GM10266 (cell line): ENCODE results near the gene PRDM2.

Experiments
- DNase-seq: peaks from one replicate; pipeline ENCODE4 v3.0.0; 2012; ENCODE audit errors: extremely low spot score
- TF ChIP-seq, protein P1 (sequence below): IDR thresholded peaks from 2 replicates; pipeline ENCODE4 v1.5.1; 2012; ENCODE audit warnings: mild to moderate bottlenecking, low read depth; ENCODE audit not compliant: control insufficient read depth, insufficient read depth; ENCODE audit errors: missing control alignments

The PRDM2 gene

DNA sequence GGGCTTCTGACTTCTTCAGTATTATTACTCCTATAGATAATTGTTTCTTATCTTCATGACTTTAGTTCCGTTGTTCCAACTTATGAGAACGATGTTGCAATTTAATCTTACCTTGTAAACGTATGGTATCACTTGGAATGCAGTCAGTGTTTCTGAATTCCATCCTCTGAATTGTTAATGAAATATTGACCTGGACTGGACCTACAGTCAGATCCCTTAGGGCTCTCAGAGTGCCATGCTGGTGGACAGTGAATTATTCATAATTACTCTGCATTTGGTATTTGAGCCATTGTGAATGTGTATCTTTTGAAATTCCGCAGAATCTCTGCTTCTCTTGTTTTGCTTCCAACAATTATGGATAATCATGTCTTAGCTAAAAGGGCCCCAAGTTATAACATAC lies 72.3 kb downstream of the PRDM2 start:
- no peak for DNase-seq
- TF ChIP-seq, protein P1, sequence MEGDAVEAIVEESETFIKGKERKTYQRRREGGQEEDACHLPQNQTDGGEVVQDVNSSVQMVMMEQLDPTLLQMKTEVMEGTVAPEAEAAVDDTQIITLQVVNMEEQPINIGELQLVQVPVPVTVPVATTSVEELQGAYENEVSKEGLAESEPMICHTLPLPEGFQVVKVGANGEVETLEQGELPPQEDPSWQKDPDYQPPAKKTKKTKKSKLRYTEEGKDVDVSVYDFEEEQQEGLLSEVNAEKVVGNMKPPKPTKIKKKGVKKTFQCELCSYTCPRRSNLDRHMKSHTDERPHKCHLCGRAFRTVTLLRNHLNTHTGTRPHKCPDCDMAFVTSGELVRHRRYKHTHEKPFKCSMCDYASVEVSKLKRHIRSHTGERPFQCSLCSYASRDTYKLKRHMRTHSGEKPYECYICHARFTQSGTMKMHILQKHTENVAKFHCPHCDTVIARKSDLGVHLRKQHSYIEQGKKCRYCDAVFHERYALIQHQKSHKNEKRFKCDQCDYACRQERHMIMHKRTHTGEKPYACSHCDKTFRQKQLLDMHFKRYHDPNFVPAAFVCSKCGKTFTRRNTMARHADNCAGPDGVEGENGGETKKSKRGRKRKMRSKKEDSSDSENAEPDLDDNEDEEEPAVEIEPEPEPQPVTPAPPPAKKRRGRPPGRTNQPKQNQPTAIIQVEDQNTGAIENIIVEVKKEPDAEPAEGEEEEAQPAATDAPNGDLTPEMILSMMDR = no peak

DNA sequence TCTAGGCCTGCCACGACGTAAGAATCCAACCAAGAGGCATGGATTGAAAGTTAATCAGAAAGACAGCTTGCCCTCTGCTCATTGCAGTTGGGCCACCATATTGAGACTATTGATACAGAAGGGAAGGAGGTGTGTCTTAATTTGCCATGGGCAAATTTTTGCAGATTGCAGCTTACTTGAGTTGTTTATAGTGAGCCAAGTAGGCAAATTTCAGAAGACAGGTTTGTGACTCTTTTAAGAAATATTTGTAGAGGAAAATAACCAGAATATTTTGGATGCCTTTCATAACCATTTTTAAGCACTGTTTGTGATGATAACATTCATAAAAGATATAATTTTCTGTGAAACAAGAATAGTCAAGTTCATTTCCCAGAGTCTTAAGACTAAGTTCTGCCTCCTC lies 74.1 kb downstream of the PRDM2 start:
- TF ChIP-seq, protein P1 = no peak
- DNase-seq = no peak

DNA sequence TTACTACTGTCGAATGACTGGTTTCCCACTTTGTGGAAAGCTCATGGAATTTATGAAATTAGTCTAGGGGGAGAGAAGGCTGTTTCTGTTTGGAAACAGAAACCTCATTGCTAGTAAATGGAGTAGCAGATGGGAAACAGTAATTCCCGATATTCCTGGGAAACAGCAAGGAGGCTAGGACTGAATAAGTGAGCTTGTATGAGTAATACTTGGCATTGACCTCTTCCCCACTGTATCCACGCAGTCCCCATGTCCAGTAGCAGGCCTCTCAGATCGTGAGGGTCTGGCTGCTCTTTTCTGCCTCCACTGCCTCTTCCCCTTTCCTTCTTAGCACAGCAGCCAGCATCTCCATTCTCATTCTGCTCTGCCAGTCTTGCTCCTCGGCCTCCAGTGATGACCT lies 75.5 kb downstream of the PRDM2 start:
- TF ChIP-seq, protein P1 = no peak
- no peak for DNase-seq

DNA sequence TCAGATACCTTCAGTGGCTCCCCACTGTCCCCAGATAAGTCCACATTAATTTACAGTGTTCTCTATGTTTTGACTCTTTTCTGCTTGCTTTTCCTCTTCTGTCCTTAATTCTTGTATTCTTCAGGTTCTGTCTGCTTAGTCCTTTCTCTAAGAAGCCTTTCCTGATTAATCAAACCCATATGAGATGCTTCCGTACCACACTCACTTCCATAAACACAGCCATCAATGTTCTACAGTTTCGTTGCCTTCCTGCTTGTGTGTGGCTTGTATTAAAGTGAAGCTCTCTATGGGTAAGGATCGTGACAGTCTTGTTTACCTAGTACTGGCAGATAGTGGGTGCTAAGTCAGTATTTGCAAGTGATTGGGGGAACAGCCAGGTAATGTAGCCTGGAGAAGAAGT lies 75.9 kb downstream of the PRDM2 start:
- no peak for DNase-seq
- TF ChIP-seq, protein P1 = no peak

DNA sequence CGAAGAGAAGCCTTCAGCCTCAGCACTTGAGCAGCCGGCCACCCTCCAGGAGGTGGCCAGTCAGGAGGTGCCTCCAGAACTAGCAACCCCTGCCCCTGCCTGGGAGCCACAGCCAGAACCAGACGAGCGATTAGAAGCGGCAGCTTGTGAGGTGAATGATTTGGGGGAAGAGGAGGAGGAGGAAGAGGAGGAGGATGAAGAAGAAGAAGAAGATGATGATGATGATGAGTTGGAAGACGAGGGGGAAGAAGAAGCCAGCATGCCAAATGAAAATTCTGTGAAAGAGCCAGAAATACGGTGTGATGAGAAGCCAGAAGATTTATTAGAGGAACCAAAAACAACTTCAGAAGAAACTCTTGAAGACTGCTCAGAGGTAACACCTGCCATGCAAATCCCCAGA lies 78.4 kb downstream of the PRDM2 start:
- DNase-seq = no peak
- TF ChIP-seq, protein P1 = no peak

DNA sequence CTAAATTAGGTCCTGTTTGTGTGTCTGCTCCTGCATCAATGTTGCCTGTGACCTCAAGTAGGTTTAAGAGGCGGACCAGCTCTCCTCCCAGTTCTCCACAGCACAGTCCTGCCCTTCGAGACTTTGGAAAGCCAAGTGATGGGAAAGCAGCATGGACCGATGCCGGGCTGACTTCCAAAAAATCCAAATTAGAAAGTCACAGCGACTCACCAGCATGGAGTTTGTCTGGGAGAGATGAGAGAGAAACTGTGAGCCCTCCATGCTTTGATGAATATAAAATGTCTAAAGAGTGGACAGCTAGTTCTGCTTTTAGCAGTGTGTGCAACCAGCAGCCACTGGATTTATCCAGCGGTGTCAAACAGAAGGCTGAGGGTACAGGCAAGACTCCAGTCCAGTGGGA lies 79.9 kb downstream of the PRDM2 start:
- no peak for DNase-seq
- TF ChIP-seq, protein P1 = no peak

DNA sequence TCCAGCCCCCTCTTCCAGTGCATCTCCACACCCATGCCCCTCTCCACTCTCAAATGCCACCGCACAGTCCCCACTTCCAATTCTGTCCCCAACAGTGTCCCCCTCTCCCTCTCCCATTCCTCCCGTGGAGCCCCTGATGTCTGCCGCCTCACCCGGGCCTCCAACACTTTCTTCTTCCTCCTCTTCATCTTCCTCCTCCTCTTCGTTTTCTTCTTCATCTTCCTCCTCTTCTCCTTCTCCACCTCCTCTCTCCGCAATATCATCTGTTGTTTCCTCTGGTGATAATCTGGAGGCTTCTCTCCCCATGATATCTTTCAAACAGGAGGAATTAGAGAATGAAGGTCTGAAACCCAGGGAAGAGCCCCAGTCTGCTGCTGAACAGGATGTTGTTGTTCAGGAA lies 80.8 kb downstream of the PRDM2 start:
- no peak for DNase-seq
- TF ChIP-seq, protein P1 = no peak
